Measurements from ENCODE around the gene NUP214.
"Not testable (repeated sequence)": the region's sequence is repeated elsewhere in the genome, so short reads cannot be mapped to it uniquely, and the experiment has no call there.

The NUP214 gene

DNA sequence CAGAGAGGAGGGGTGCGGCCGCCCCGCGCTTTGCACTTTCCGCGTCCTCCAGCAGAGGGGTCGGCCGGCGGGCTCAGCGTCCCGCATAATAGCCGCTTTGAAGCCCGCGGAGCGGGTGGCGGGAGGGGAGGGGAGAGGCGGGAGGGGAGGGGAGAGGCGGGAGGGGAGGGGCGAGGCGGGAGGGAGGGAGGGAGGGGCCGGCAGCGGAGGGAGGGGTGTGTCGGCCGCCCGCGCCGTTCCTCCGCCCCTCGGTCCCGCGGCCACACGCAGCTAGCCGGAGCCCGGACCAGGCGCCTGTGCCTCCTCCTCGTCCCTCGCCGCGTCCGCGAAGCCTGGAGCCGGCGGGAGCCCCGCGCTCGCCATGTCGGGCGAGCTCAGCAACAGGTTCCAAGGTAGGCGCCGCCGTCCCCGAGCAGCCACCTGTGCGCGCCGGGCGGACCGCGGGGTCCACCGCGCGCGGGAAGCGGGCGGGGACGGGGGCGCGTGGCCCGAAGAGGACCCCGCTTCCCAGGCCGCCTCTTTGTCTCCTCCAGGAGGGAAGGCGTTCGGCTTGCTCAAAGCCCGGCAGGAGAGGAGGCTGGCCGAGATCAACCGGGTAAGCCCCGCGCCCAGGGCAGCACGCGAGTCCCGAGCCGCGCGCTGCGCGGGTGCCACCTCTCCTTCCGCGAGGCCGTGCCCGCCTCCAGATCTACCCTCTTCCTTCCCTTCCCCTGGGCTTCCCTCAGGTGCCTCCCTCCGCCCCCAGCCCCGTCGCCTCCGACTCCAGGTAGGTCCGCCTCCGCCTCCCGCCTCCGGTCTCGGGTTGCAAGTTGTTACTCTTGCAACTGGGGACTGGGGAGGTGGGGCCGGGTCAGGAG lies 28.9 kb upstream of the NUP214 start, which contains the start of gene AIF1L:
TSS of gene AIF1L (plus strand) at position 263 of the 857 bp plus-strand sequence. CDS start at position 362, 99 bp downstream.
- DNase-seq (ENCODE audit: low read depth in 2 of 2): peak in 1 of 2 donors; percentile 3

DNA sequence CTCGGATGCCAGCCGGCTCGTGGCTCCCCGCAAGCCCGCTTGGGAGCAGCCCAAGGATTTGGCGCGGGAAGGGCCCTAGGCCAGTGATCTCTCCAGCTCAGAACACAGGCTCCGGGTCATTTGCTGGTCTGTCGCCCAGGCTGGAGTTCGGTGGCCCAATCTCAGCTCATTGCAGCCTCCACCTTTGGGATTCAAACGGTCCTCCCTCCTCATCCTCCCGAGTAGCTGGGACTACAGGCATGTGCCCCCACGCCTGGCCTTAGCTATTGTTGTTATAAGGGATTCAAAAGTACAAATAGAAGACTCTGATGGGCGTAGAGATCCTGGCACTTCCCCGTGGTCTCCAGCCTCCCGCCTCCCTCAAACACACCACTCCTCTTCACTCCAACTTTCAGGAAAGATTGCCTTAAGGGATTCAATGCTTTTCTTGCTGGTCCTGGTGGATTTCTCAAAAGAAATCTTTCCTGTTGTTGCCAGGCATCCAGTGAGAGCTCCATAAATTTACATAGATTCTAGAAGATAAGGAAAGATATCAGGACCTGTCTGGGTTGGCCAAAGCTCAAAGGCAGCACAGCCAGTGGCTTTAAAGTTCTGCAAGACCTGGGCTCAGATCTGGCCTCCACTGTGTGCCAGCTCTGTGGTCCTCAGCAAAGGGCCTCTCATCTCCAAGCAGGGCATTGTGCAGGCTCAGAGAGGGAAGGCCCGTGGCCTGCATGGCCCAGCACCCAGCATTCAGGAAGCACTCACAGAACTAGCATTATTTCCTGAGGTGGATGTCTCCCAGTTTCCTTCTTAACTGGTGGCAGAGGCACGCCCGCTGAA lies 28.0 kb upstream of the NUP214 start:
- no peak for DNase-seq (ENCODE audit: low read depth in 2 of 2)

DNA sequence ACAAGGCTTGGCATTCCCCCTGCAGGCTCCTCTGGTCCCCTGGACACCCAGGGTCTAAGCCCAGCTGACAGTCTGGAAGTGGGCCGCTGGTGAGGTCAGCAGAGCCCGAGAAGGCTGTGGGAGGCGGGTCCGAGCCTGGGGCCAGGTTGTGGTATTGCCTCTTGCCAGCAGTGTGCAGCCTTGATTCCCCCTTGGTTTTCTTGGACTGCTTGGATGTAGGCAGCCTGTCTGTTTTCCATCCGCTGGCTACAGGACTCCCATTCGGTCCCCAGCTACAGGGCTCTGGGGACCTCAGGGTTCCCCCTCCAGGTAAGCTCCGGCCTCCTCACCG lies 27.5 kb upstream of the NUP214 start:
- DNase-seq (ENCODE audit: low read depth in 2 of 2): no peak

DNA sequence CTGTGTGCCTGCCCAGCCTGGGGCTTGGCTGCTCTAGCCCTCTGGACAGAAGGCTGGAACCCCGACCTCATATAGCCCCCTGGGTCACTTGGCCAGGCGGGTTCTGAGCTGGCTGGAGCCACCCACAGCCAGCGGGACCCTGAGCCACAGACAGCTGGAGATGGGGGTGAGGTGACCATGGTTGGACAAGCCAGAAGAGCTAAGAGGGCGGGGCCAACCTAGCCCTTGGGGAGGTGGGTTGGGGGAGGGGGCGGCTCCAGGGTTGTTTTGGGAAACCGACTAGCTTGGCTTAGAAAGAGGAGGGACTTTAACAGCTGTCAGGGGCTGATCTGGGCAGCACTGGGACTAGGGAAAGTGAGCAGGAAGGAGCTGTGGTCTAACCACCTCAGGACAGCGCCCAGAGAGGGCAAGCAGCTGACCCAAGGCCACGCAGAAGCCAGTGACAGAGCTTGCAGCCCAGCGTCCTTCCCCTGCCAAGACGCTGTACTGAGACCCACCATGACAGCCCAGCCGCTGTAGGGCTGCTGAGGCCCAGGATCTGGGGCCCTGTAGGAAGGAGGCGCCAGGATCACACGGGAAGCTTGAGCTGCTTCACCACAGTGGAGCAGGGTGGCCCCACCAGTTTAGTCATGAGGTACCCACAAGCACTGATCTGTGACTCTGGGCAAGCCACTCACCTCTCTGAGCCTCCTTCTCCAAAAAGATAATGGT lies 26.8 kb upstream of the NUP214 start:
- DNase-seq (ENCODE audit: low read depth in 2 of 2): no peak

DNA sequence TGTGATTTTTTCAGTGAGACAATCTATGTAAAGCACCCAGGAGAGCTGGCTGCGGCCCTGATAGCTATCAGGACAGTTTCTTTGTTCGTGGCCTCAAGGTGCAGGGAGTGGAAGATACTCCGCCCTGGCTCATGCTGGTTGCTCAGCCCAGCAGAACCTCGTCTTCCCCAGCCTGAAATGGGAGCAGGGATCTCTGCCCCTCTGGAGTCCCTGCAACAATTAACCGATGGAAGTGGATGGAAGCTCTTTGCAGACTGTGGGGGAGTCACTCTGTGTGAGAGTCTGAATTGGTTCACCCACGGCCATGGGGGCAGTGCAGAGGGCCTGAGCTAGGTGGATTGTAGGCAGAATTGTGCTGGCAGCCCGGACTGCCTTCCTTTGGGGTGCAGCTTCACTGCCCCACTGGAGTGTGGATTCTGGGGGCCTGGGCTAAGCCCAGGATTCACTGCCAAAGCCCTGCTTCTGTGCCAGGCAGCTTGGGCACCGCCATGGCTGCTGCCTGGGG lies 26.2 kb upstream of the NUP214 start:
- DNase-seq (ENCODE audit: low read depth in 2 of 2): no peak

DNA sequence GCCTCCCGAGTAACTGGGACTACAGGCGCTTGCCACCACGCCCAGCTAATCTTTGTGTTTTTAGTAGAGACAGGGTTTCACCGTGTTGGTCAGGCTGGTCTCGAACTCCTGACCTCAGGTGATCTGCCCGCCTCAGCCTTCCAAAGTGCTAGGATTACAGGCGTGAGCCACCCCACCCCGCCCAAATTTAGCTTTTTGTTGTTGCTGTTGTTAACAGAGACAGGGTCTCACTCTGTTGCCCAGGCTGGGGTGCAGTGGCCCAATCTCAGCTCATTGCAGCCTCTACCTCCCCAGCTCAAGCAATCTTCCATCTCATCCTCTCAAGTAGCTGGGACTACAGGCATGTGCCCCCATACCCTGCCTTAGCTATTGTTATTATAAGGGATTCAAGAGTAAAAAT lies 25.5 kb upstream of the NUP214 start:
- not testable (repeated sequence) for DNase-seq (ENCODE audit: low read depth in 2 of 2)

DNA sequence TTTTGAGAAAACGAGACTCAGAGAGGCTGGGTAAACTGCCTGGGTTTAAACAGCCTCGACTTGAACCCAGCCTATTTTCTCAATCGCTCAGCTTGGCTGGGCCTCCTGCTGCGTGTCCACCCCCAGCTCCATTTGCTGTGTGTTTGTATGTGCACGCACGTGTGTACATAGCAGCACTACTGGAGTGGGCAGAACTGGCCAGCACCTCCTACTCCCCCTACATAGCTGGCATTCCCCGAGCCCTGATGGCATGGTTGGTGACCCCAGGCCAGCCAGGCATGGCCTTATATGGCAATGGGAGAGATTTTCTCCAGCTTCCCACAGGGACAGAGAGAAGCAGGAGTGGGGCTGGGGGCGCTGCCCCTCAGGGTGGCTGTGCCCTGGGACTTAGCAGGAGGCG lies 24.9 kb upstream of the NUP214 start:
- DNase-seq (ENCODE audit: low read depth in 2 of 2): no peak

DNA sequence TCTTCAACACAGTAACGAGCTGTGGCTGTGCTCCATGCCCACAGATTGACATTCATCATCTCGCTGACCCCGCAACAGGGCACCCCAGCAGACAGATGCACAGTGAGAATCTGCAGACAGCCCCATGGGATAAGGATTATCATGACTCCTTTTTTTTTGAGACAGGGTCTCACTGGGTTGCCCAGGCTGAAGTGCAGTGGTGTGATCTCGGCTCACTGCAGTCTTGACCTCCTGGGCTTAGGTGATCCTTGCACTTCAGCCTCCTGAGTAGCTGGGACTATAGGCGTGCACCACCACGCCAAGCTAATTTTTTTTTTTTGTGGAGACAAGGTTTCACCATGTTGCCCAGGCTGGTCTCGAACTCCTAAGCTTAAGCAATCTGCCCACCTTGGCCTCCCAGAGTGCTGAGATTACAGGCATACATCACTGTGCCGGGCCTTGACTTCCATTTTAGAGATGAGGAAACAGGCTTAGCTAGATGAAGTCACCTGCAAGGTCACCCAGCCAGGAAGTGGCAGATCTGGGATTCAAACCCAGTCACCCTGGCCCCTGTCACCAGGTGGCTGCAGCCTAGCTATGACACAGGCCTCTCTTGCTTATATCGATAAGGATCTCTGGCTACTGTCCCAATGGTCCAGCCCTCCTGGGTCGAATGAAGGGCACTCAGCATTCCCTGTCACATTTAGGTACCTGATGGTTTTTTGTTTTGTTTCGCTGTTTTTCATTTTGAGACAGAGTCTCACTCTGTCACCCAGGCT lies 24.0 kb upstream of the NUP214 start:
- DNase-seq (ENCODE audit: low read depth in 2 of 2): no peak

DNA sequence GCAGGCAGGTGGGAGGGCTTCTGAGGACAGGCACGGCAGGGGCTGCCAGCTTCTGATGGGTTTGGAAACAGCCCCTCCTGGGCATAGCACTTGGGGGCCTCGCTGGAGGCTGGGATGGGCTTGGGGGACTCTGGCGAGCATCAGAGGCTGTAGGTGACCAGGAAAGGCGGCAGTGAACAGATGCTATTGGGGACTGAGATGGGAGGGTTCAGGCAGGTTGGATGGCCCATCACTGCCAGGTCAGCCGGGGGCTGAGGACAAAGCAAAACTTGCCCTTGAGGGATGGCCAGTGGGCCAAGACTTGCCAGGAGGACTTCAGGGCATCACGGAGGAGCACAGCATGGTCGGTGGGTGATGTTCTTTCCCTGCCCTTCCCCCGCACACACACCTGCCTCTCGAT lies 22.4 kb upstream of the NUP214 start:
- no peak for DNase-seq (ENCODE audit: low read depth in 2 of 2)

DNA sequence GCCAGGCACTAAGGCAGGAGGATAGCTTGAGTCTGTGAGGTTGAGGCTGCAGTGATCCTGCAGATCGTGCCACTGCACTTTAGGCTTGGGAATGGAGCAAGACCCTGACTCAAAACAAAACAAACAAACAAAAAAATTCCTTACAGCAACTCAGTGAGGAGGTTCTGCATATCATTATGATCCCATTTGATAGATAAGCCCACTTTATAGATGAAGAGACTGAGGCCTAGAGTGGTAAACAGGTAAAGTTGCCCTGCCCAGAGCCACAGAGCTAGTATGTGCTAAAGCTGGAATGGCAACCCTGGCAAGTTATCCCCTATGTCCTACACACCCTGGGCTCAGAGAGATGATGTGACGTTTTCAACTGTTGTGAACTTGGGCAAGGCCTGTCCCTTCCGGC lies 21.9 kb upstream of the NUP214 start:
- DNase-seq (ENCODE audit: low read depth in 2 of 2): no peak

DNA sequence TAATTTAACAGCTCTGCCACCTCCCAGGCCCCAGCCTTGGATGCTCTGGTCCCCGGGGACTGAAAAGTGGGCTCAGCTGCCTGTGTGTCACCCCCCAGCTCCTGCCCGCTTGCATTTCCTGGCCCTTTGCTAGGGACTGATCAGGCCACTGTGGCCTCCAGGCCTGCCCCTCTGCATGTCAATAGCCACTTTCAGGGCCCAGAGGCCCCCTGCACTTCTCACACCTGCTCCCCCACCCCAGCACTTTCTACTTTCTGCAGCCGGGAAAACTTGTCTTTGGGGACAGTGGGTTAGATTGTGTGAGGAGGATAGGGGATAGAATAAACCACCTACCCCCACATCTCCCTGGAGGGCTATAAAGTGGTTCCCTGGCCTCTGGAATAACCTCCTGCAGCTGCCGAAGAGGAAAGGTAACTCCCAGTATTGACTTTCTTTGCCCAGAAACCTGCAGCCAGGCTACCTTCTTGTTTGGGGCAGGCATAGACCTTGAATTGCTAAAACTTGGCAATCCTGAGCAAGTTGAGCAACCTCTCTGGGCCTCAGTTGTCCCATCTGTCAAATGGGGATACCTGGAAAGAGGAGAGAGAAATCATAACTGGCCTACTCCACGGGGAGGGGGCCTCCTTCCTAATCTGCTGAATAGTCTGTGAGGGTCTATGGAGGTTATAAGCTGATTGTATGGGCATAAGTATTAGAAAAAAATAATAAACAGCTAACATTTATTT lies 21.2 kb upstream of the NUP214 start:
- DNase-seq (ENCODE audit: low read depth in 2 of 2): no peak

DNA sequence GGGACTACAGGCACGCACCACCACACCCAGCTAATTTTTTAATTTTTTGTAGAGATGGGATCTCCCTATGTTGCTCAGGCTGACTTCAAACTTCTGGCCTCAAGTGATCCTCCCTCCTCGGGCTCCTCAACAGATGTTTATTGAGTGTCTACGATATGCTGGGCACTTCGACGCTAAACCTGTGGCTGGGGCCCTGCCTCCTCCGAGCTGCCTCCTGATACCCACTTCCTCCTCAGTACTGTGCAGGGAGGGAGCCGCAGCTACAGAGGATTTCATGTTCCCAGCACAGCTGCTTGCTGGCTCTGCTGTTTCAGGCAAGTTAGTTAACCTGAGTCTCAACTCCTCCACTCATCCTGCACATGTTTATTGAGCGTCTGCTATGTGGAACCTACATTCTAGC lies 19.4 kb upstream of the NUP214 start:
- no peak for DNase-seq (ENCODE audit: low read depth in 2 of 2)

DNA sequence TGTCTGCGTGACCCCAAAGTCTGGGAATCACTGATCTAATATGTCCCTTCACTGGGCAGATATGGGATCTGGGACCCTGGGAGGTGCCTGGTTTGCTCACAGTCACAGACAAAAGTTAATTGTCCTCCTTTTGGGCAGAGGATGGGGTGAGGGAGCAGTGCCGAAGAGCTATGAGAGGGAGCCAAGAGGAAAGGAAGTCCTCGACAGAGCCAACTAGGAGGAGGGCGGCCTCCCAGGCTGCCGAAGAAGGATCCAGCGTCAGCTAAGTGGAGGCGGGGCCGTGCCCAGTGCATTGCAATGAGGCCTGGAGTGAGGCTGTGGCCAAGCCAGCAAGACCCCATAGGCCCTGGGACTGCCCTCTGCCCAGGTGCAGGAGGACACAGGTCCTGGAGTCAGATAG lies 17.6 kb upstream of the NUP214 start:
- no peak for DNase-seq (ENCODE audit: low read depth in 2 of 2)

DNA sequence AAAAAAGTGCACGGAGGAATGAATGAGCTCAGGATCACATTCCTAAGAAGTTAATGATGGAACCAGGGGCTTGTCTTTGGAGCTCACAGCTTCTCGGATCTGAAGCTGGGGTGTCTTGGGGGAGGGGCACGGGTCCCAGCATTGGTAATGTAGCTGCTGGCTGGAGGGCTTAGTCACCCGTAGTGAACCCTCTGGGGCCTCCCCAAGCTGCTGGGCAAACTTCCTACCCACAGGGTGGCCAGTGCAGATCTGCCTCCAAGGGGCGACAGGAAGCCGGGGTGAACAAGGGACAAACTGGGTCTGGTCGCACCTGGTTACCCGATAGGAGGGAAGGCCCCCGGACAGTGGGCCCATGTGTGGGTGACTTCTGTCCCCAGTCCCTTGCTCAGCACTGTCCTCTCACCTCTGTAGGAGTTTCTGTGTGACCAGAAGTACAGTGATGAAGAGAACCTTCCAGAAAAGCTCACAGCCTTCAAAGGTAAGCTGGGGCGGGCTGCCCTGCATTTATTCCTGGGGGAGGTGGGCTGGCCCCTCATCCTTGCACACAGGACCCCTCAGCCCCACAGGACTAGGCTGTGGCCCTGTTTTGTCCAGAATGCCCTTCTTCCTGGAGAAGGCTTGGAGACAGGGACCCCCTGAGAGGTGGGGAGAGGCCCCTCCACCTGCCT lies 14.1 kb upstream of the NUP214 start:
- no peak for DNase-seq (ENCODE audit: low read depth in 2 of 2)

DNA sequence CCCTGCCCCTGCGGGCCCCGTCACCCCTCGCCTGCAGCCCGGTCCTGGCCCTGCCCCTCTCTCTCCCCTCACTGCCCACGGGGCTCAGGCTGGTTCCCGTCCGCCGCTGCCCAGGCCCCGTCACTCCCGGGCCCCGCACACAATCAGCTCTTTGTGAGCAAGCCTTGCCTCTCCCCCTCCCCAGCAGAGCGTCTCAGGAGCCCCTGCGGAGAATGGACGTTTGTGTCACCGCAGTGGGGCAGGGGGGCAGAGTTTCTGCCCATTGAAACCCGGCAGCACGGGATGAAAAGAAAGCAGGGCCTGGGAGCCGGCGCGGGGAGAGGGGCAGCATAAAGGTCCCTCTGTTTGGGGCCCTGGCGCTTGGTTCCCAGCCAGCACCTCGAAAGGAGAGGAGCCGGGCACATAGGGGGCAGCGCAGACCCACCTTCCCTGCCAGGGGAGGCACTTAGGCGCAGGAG lies 13.5 kb upstream of the NUP214 start:
- no peak for DNase-seq (ENCODE audit: low read depth in 2 of 2)

DNA sequence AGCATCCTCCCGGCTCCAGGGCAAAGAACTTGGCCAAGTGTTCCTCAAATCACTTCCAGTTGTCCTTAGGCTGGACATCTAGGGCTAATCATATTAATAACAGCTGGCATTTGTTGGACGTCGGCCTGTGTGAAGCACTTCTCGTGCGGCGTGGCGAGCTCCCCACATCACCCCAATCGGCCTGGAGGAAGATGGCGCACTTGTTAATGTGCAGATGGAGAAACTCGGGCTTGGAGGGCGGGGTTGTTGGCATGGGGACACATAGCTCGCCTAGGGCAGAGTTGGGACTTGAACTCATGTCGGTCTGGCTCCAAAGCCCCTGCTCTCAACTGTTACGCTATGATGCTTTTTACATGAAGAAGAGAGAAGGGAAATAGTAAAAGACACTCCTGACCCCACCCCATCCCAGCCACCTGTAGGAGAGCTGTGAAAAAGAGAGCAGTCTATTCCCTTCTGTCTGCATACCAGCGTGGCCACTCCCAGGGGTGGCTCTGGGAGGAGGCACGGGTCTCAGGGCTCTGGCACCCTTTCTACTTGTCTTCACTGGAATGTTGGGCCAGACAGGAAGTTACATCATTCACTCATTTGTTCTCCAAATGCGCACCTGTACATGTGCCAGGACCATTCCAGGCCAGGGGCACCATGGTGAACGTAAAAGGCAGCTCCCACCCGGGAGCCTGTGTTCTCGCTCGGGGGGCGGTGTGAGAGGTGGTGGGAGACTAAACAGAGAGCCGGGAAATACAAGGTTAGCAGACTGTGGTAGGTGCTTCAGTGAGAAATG lies 12.8 kb upstream of the NUP214 start:
- no peak for DNase-seq (ENCODE audit: low read depth in 2 of 2)

DNA sequence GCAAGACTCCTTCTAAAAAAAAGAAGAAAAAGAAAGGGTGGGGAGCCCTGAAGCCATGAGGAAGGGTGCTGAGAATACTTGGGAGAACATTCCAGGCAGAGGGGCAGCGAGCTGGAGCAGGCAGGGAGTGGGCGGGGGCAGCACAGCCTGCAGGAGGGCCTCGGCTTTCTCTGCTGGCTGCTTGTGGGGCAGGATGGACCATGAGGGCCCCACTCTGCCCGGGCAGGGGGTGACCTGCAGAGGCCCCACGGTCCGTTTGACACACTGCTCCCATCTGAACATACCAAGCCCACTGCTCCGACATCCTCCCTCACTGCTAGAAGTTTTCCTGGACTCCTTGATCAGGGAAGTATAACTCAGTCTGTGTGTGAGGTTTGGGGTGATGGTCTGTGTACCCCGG lies 11.7 kb upstream of the NUP214 start:
- DNase-seq (ENCODE audit: low read depth in 2 of 2): no peak

DNA sequence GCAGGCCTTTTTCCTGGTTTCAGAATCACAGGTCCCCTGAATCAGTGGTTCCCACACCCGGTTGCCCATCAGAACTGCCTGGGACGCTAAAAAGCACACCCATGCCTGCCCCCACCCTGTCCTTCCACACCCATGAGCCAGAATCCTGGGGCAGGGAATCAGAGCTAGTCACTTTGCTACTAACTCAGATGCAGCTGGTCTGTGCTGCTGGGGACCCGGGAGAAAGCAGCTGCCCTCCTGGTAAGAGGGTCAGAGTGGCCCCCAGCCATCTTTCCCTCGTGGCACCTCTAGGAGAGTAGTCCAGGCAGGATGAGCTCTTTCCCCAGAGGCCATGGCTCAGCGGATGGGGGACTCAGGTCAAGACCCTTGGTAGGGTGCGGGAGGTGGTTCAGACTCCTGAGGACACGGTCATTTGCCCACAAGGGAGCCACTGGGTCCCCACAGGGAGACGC lies 11.3 kb upstream of the NUP214 start:
- no peak for DNase-seq (ENCODE audit: low read depth in 2 of 2)

DNA sequence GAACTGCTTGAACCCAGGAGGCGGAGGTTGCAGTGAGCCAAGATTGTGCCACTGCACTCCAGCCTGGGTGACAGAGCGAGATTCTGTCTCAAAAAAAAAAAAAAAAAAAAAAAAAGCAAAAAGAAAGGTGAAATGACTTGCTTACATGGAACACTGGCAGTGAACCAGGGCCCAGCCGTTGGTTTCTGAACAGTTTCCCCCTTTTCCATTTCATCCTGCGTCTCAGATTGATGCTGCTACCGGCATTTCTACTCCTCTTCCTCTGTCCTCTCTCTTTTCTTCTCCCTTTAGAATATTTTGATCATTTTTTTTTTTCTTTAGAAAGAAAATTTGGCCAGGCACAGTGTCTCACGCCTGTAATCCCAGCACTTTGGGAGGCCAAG lies 10.0 kb upstream of the NUP214 start:
- not testable (repeated sequence) for DNase-seq (ENCODE audit: low read depth in 2 of 2)

Measured in stimulated activated CD4-positive, alpha-beta T cell treated with anti-CD3 and anti-CD28 coated beads, Interleukin-15, amount 100 ng/mL, for 48 hours (primary cell).